ENCODE measurements around the gene CYP24A1. TPM values are rescaled to one million over a fixed set of nuclear protein-coding genes. Genes with fewer than 3 reads are reported as not detected.

The CYP24A1 gene
- total and polyA plus RNA-seq, 2 of the 13 experiments (the other 11 are each of a cell fraction or from before 2014, with no cell fraction given), result 9.4 to 32.7 TPM

GRCh38 chr20:54194724-54195438, 21.1 kb upstream of the CYP24A1 start (continued):
- TF ChIP-seq ZBED4 (CRISPR knock-in tag; IDR thresholded peaks at IDR 0.05; ENCODE audit: borderline replicate concordance), result peak; percentile 96
- peak; percentile 99 for TF ChIP-seq SMAD3 (CRISPR knock-in tag; IDR thresholded peaks at IDR 0.05)
- peak; percentile 65; the same call in 1 of the 2 replicates for TF ChIP-seq GABPB1 (CRISPR knock-in tag; IDR thresholded peaks at IDR 0.05)
- TF ChIP-seq FOXP4 (CRISPR knock-in tag; IDR thresholded peaks at IDR 0.05), result peak; percentile 97
- no peak; the same call in 1 of the 2 replicates for TF ChIP-seq HOXA9 (CRISPR knock-in tag; IDR thresholded peaks at IDR 0.05; ENCODE audit: borderline replicate concordance)
- peak; percentile 89; the same call in 1 of the 3 replicates for TF ChIP-seq MXI1 (IDR thresholded peaks at IDR 0.05; ENCODE audit: borderline replicate concordance, low read depth, low read length)
- no peak for TF ChIP-seq CREB3 (CRISPR knock-in tag; IDR thresholded peaks at IDR 0.05)
- TF ChIP-seq HDAC1 (CRISPR knock-in tag; IDR thresholded peaks at IDR 0.05), result peak; percentile 91
- TF ChIP-seq ATF7 (IDR thresholded peaks at IDR 0.05), result peak; percentile 28; the same call in 1 of the 2 replicates
- TF ChIP-seq ATF7 (CRISPR knock-in tag; IDR thresholded peaks at IDR 0.05), result peak; percentile 96
- peak; percentile 58 for TF ChIP-seq FOXK2 (IDR thresholded peaks at IDR 0.05)
- no peak for TF ChIP-seq IKZF1 (IDR thresholded peaks at IDR 0.05)
- TF ChIP-seq ZNF431 (CRISPR knock-in tag; IDR thresholded peaks at IDR 0.05; ENCODE audit: borderline replicate concordance, low read depth), result no peak
- TF ChIP-seq TRAFD1 (CRISPR knock-in tag; IDR thresholded peaks at IDR 0.05; ENCODE audit: borderline replicate concordance), result no peak; the same call in 1 of the 2 replicates
- TF ChIP-seq ZNF276 (CRISPR knock-in tag; IDR thresholded peaks at IDR 0.05; ENCODE audit: low read depth), result peak; percentile 94
- TF ChIP-seq SOX13 (IDR thresholded peaks at IDR 0.05), result peak; percentile 90
- peak; percentile 50 to 96; a peak in 2 of 4 replicates for TF ChIP-seq SOX13 (CRISPR knock-in tag; conservative IDR thresholded peaks at IDR 0.05 in 1 of 2, IDR thresholded peaks at IDR 0.05 in 1 of 2)
- no peak for TF ChIP-seq ZSCAN12 (CRISPR knock-in tag; IDR thresholded peaks at IDR 0.05)
- TF ChIP-seq TRIM24 (CRISPR knock-in tag; IDR thresholded peaks at IDR 0.05), result peak; percentile 76; the same call in 1 of the 2 replicates
